Caco-2 (cell line): ENCODE data around the gene WAPL. TPM values are rescaled to one million over a fixed set of nuclear protein-coding genes. Genes with fewer than 3 reads are reported as not detected.

Source experiments
- BruUV-seq: library from RNA; stranded (reverse); fragments of 400-500 nt; replicated peaks from 2 replicates; lab custom pipeline; 2021; lab: Mats Ljungman, UMichigan
- CTCF ChIA-PET: fragments of 300-600 bp; sonication (Branson Sonifier 250); formaldehyde crosslinking; loops from one replicate; lab custom pipeline; 2022; ENCODE audit warnings: antibody characterized with exemption; lab: Charles Lee
- POLR2A ChIA-PET: fragments of 300-600 bp; sonication (Branson Sonifier 250); formaldehyde crosslinking; loops from one replicate; lab custom pipeline; 2022; ENCODE audit warnings: antibody characterized with exemption; lab: Charles Lee
- DNase-seq, 2 experiments: peaks; one replicate each; pipeline versions ENCODE4 v3.0.0 to v3.0.0-alpha.2; 2020 to 2022
- H3K27me3 ChIP-seq: replicated peaks from 2 replicates; pipeline ENCODE4 v1.6.0; 2011; ENCODE audit warnings: low read length; ENCODE audit not compliant: control insufficient read depth, insufficient read depth
- H3K36me3 ChIP-seq: 2 replicates; pipeline ENCODE4 v1.5.1; 2011; ENCODE audit warnings: low read length; ENCODE audit not compliant: control insufficient read depth, insufficient read depth
- H3K4me1 ChIP-seq: fragments of 250-450 bp; sonication (Bioruptor Pico); 2 replicates; pipeline ENCODE4 v1.5.1; 2020; ENCODE audit warnings: mild to moderate bottlenecking
- H3K4me3 ChIP-seq: 2 replicates; pipeline ENCODE4 v1.5.1; 2011; ENCODE audit warnings: low read depth, mild to moderate bottlenecking, control low read depth, low read length
- H3K9me3 ChIP-seq: fragments of 250-450 bp; sonication (Bioruptor Pico); 2 replicates; pipeline ENCODE4 v1.5.1; 2020; ENCODE audit warnings: mild to moderate bottlenecking, moderate library complexity
- H3K27ac Mint-ChIP-seq: one replicate; pipeline ENCODE4 v1.8.0; 2022; ENCODE audit warnings: mixed read lengths; ENCODE audit not compliant: unreplicated experiment
- H3K27me3 Mint-ChIP-seq: one replicate; pipeline ENCODE4 v1.8.0; 2022; ENCODE audit warnings: mixed read lengths; ENCODE audit not compliant: insufficient read depth, unreplicated experiment
- H3K36me3 Mint-ChIP-seq: one replicate; pipeline ENCODE4 v1.8.0; 2022; ENCODE audit warnings: mild to moderate bottlenecking, mixed read lengths; ENCODE audit not compliant: insufficient read depth, unreplicated experiment
- H3K4me1 Mint-ChIP-seq: one replicate; pipeline ENCODE4 v1.8.0; 2022; ENCODE audit warnings: low read depth, mixed read lengths; ENCODE audit not compliant: unreplicated experiment
- H3K4me3 Mint-ChIP-seq: one replicate; pipeline ENCODE4 v1.8.0; 2022; ENCODE audit warnings: mild to moderate bottlenecking, moderate library complexity, mixed read lengths; ENCODE audit not compliant: unreplicated experiment
- H3K9me3 Mint-ChIP-seq: one replicate; pipeline ENCODE4 v1.8.0; 2022; ENCODE audit warnings: mixed read lengths; ENCODE audit not compliant: unreplicated experiment
- intact Hi-C: fragments of 100-400 bp; cut with micrococcal nuclease; formaldehyde crosslinking; loops from one replicate; pipeline ENCODE4 v1.10.0; 2022; ENCODE audit not compliant: unreplicated experiment
- total RNA-seq: library from RNA; stranded (reverse); gene quantifications from 2 replicates; pipeline ENCODE4 v1.2.3, GENCODE V29; 2022
- TF ChIP-seq, protein P1 (sequence below), 2 experiments: fragments of 200-600 bp in 1 of 2; IDR thresholded peaks; 1 replicate in 1 of 2; 2 replicates in 1 of 2; pipeline versions ENCODE4 v1.5.1 to v1.8.0; 2011 to 2022; ENCODE audit warnings: antibody characterized with exemption in 1 of 2, control low read depth in 1 of 2, inconsistent platforms in 1 of 2, low read depth in 1 of 2, low read length in 1 of 2, mild to moderate bottlenecking in 1 of 2, moderate library complexity in 1 of 2; ENCODE audit not compliant: insufficient read depth in 1 of 2, severe bottlenecking in 1 of 2, unreplicated experiment in 1 of 2

WAPL gene
- total RNA-seq, 1 experiment from 2014 or later, result 49.2 TPM

DNA sequence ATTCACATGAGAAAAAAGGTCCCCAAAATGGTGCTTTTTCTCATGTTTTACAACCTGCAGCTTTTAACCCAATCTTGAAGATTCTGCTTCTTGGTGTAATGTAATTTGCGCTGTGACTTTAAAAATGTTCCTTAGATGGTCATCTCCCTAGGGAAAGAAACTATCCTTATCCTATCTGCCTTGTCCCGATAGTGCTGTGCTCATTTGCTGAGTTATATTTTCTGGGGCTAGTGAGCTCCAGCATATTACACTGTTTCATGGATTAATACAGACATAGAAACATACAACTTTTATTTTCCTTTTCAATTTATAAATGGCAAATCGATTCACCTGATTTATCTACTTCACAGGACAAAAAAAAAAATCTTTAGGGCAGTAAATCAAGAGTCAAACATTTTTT lies 2.8 kb downstream of the WAPL start:
- peaks cover 3% of the 10 kb centered on the region for H3K36me3 ChIP-seq
- no peaks in the 10 kb centered on the region for H3K27me3 Mint-ChIP-seq
- H3K9me3 Mint-ChIP-seq, result no peaks in the 10 kb centered on the region
- no peak overlapping the region for H3K27ac Mint-ChIP-seq
- BruUV-seq, result no TSS peak
- peaks cover 60% of the 10 kb centered on the region for H3K36me3 Mint-ChIP-seq
- no peaks in the 10 kb centered on the region for H3K9me3 ChIP-seq
- H3K4me1 ChIP-seq, result peaks cover 16% of the 10 kb centered on the region
- no peak overlapping the region for H3K4me3 ChIP-seq
- CTCF ChIA-PET, result no interaction called here
- TF ChIP-seq, protein P1, sequence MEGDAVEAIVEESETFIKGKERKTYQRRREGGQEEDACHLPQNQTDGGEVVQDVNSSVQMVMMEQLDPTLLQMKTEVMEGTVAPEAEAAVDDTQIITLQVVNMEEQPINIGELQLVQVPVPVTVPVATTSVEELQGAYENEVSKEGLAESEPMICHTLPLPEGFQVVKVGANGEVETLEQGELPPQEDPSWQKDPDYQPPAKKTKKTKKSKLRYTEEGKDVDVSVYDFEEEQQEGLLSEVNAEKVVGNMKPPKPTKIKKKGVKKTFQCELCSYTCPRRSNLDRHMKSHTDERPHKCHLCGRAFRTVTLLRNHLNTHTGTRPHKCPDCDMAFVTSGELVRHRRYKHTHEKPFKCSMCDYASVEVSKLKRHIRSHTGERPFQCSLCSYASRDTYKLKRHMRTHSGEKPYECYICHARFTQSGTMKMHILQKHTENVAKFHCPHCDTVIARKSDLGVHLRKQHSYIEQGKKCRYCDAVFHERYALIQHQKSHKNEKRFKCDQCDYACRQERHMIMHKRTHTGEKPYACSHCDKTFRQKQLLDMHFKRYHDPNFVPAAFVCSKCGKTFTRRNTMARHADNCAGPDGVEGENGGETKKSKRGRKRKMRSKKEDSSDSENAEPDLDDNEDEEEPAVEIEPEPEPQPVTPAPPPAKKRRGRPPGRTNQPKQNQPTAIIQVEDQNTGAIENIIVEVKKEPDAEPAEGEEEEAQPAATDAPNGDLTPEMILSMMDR (IDR thresholded peaks at IDR 0.05; ENCODE audit: insufficient read depth in 1 of 2, low read depth in 1 of 2, low read length in 1 of 2, severe bottlenecking in 1 of 2, unreplicated experiment in 1 of 2), result no peak
- no peak for DNase-seq
- no peak overlapping the region for H3K4me3 Mint-ChIP-seq
- H3K27me3 ChIP-seq, result no peaks in the 10 kb centered on the region
- intact Hi-C loops, result no loop called here
- POLR2A ChIA-PET, result no interaction called here
- peaks cover 14% of the 10 kb centered on the region for H3K4me1 Mint-ChIP-seq

DNA sequence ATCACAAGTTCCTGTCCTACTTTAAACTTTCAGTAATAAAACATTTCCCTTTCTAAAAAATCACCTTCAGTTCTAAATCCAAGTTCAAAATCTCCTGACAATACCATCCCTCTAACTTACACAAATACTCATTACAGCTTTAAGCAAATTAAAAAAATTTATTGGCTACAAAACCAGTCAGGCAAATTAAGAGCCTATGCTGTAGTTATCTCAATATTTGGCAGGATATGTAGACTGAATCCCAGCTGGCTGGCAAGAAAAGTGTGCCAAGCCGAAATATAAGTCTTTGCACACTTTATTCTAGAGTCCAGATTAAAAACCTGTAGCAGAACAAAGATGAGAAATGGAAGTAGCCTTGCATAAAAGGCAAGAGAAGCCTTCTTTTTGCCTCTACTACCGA lies 9.5 kb downstream of the WAPL start:
- H3K4me3 Mint-ChIP-seq, result no peak overlapping the region
- H3K27me3 Mint-ChIP-seq, result no peaks in the 10 kb centered on the region
- no TSS peak for BruUV-seq
- H3K36me3 Mint-ChIP-seq, result peaks cover 68% of the 10 kb centered on the region
- Histone ChIP-seq H3K4me3 (no peak overlapping the region), H3K4me1 (no peaks in the 10 kb centered on the region), H3K27me3 (no peaks in the 10 kb centered on the region), H3K9me3 (no peaks in the 10 kb centered on the region), H3K36me3 (no peaks in the 10 kb centered on the region; the same call in 1 of the 2 replicates)
- H3K9me3 Mint-ChIP-seq, result no peaks in the 10 kb centered on the region
- POLR2A ChIA-PET, result no interaction called here
- intact Hi-C loops, result no loop called here
- TF ChIP-seq, protein P1 (IDR thresholded peaks at IDR 0.05; ENCODE audit: insufficient read depth in 1 of 2, low read depth in 1 of 2, low read length in 1 of 2, severe bottlenecking in 1 of 2, unreplicated experiment in 1 of 2), result no peak
- no peaks in the 10 kb centered on the region for H3K4me1 Mint-ChIP-seq
- H3K27ac Mint-ChIP-seq, result no peak overlapping the region
- CTCF ChIA-PET, result no interaction called here
- DNase-seq, result no peak

DNA sequence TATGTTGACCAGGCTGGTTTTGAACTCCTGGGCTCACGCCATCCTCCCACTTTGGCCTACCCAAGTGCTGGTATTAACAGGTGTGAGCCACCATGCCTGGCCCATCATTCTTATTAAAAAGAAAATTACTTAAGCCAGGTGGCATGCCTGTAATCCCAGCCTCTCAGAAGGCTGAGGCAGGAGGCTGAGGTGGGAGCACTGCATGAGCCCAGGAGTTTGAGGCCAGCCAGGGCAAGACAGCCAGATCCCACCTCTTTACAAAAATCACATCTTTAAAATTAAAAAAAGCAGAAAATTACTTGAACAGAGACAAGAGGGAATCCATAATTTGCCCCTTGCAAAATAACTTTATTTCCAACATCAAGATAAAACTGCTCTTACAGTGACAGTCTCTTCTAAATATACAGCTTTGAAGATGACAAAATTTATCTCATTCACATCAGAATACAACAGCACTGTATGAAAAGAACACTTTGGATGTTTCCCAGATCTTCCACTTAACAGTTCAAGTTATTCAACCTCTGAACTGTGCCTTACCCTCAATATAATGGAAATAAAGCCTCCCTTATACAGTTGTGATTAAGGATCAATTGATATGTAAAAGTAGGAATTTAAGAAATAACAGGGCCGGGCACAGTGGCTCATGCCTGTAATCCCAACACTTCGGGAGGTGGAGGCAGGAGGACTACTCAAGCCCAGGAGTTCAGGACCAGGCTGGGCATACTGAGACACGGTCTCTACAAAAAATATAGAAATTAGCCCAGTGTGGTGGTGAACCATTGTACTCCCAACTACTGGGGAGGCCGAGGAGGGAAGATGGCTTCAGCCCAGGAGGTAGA lies 10.3 kb downstream of the WAPL start:
- Mint-ChIP-seq H3K27ac (no peak overlapping the region), H3K4me1 (no peaks in the 10 kb centered on the region), H3K27me3 (no peaks in the 10 kb centered on the region), H3K9me3 (no peaks in the 10 kb centered on the region), H3K4me3 (no peak overlapping the region), H3K36me3 (peaks cover 63% of the 10 kb centered on the region)
- ChIA-PET CTCF (no interaction called here), POLR2A (no interaction called here)
- TF ChIP-seq, protein P1 (IDR thresholded peaks at IDR 0.05; ENCODE audit: insufficient read depth in 1 of 2, low read depth in 1 of 2, low read length in 1 of 2, severe bottlenecking in 1 of 2, unreplicated experiment in 1 of 2), result no peak
- no peaks in the 10 kb centered on the region for H3K4me1 ChIP-seq
- no TSS peak for BruUV-seq
- no peak overlapping the region for H3K4me3 ChIP-seq
- H3K36me3 ChIP-seq, result no peaks in the 10 kb centered on the region; the same call in 1 of the 2 replicates
- no peak for DNase-seq
- no peaks in the 10 kb centered on the region for H3K27me3 ChIP-seq
- intact Hi-C loops, result no loop called here
- H3K9me3 ChIP-seq, result no peaks in the 10 kb centered on the region
